IMR-90 (cell line): ENCODE results near the gene C1orf159. TPM values are rescaled to one million over a fixed set of nuclear protein-coding genes. Genes with fewer than 3 reads are reported as not detected.

ENCODE experiments used
- ATAC-seq: fragments of 200-7000 bp; cut with Tn5 transposase; 2 replicates; pipeline ENCODE4 v1.9.1; 2020; ENCODE audit warnings: low read depth, mild to moderate bottlenecking, moderate library complexity
- BruUV-seq: library from RNA; stranded (reverse); fragments of 400-500 nt; replicated peaks from 2 replicates; lab custom pipeline; 2021; lab: Mats Ljungman, UMichigan
- CTCF ChIA-PET: fragments of 300-600 bp; formaldehyde crosslinking; extraction: SDS; loops from one replicate; lab custom pipeline; 2021; ENCODE audit warnings: antibody characterized with exemption; lab: Yijun Ruan, JAX
- POLR2A ChIA-PET: fragments of 300-600 bp; sonication (Branson Sonifier 250); formaldehyde crosslinking; loops from one replicate; lab custom pipeline; 2022; ENCODE audit warnings: antibody characterized with exemption; ENCODE audit not compliant: unreplicated experiment; lab: Charles Lee
- DNase-seq: peaks from one replicate; pipeline ENCODE4 v3.0.0; 2013
- H2AFZ ChIP-seq: replicated peaks from 2 replicates; pipeline ENCODE3; 2013; ENCODE audit warnings: low read length, mild to moderate bottlenecking; ENCODE audit not compliant: poor library complexity
- H2AK5ac ChIP-seq: 2 replicates; pipeline ENCODE4 v1.6.1; 2013; ENCODE audit warnings: low read depth, low read length, inconsistent platforms
- H2AK9ac ChIP-seq: replicated peaks from 2 replicates; pipeline ENCODE3; 2013; ENCODE audit warnings: mild to moderate bottlenecking, low read depth, low read length, moderate library complexity; ENCODE audit not compliant: poor library complexity
- H2BK120ac ChIP-seq: 2 replicates; pipeline ENCODE4 v1.6.1; 2013; ENCODE audit warnings: low read depth, low read length, inconsistent platforms
- H2BK15ac ChIP-seq: 3 replicates; pipeline ENCODE4 v1.6.1; 2013; ENCODE audit warnings: low read depth, low read length, inconsistent platforms
- H2BK20ac ChIP-seq: 2 replicates; pipeline ENCODE4 v1.6.1; 2013; ENCODE audit warnings: low read depth, mild to moderate bottlenecking, inconsistent platforms, low read length, moderate library complexity
- H2BK5ac ChIP-seq: 2 replicates; pipeline ENCODE4 v1.6.1; 2013; ENCODE audit warnings: mild to moderate bottlenecking, low read depth, low read length, inconsistent platforms; ENCODE audit not compliant: poor library complexity, severe bottlenecking
- H3K14ac ChIP-seq: replicated peaks from 2 replicates; pipeline ENCODE4 v1.6.1; 2013; ENCODE audit warnings: low read depth, low read length, inconsistent platforms
- H3K18ac ChIP-seq: 2 replicates; pipeline ENCODE4 v1.6.1; 2013; ENCODE audit warnings: low read depth, low read length, control low read depth
- H3K23ac ChIP-seq: 2 replicates; pipeline ENCODE4 v1.6.1; 2013; ENCODE audit warnings: low read depth, low read length, inconsistent platforms
- H3K27ac ChIP-seq: 2 replicates; pipeline ENCODE4 v1.5.1; 2013; ENCODE audit warnings: mild to moderate bottlenecking, control low read depth, low read length; ENCODE audit not compliant: insufficient read depth
- H3K27me3 ChIP-seq: 2 replicates; pipeline ENCODE4 v1.6.1; 2013; ENCODE audit warnings: low read length; ENCODE audit not compliant: control insufficient read depth, insufficient read depth
- H3K36me3 ChIP-seq: 2 replicates; pipeline ENCODE4 v1.6.1; 2013; ENCODE audit warnings: low read length, mixed read lengths; ENCODE audit not compliant: control insufficient read depth, insufficient read depth
- H3K4ac ChIP-seq: 2 replicates; pipeline ENCODE4 v1.6.1; 2013; ENCODE audit warnings: low read depth, low read length, inconsistent platforms
- H3K4me1 ChIP-seq: 2 replicates; pipeline ENCODE4 v1.6.1; 2013; ENCODE audit warnings: low read length, mixed read lengths; ENCODE audit not compliant: control insufficient read depth, insufficient read depth
- H3K4me2 ChIP-seq: 2 replicates; pipeline ENCODE4 v1.6.1; 2013; ENCODE audit warnings: low read depth, mild to moderate bottlenecking, control low read depth, low read length, moderate library complexity
- H3K4me3 ChIP-seq: 2 replicates; pipeline ENCODE4 v1.5.1; 2013; ENCODE audit warnings: low read depth, mild to moderate bottlenecking, control low read depth, low read length, moderate library complexity; ENCODE audit not compliant: insufficient read depth
- H3K56ac ChIP-seq: 2 replicates; pipeline ENCODE4 v1.6.1; 2013; ENCODE audit warnings: low read length, inconsistent platforms; ENCODE audit not compliant: insufficient read depth; ENCODE audit errors: extremely low read depth
- H3K79me1 ChIP-seq, 2 experiments: 2 replicates each; pipeline ENCODE4 v1.6.1; 2013; ENCODE audit warnings: low read length in 2 of 2, inconsistent platforms in 1 of 2, low read depth in 1 of 2
- H3K9ac ChIP-seq: 2 replicates; pipeline ENCODE4 v1.6.1; 2013; ENCODE audit warnings: low read depth, low read length, control low read depth
- H3K9me1 ChIP-seq: 2 replicates; pipeline ENCODE4 v1.6.1; 2013; ENCODE audit warnings: low read length, inconsistent platforms; ENCODE audit not compliant: insufficient read depth
- H3K9me3 ChIP-seq: 2 replicates; pipeline ENCODE4 v1.6.1; 2013; ENCODE audit warnings: low read length; ENCODE audit not compliant: control insufficient read depth, insufficient read depth
- H4K20me1 ChIP-seq: 2 replicates; pipeline ENCODE4 v1.6.1; 2013; ENCODE audit warnings: low read length, inconsistent platforms; ENCODE audit not compliant: insufficient read depth
- H4K5ac ChIP-seq: 2 replicates; pipeline ENCODE4 v1.6.1; 2013; ENCODE audit warnings: mild to moderate bottlenecking, low read depth, low read length, control low read depth
- H4K8ac ChIP-seq, 2 experiments: 2 replicates each; pipeline ENCODE4 v1.6.1; 2013; ENCODE audit warnings: low read depth in 2 of 2, low read length in 2 of 2, control low read depth in 1 of 2, inconsistent platforms in 1 of 2
- H4K91ac ChIP-seq: 2 replicates; pipeline ENCODE4 v1.6.1; 2013; ENCODE audit warnings: low read depth, low read length, inconsistent platforms; ENCODE audit not compliant: insufficient read depth
- BHLHE40 ChIP-seq: fragments of 150-350 bp; IDR thresholded peaks from 2 replicates; pipeline ENCODE4 v1.6.1; 2016; ENCODE audit warnings: mild to moderate bottlenecking, low read depth, low read length
- CEBPB ChIP-seq: IDR thresholded peaks from 2 replicates; pipeline ENCODE4 v1.6.1; 2012; ENCODE audit warnings: low read depth, low read length, improper control_type of control experiment
- CHD1 ChIP-seq: IDR thresholded peaks from 2 replicates; pipeline ENCODE4 v1.6.1; 2012; ENCODE audit warnings: low read depth, low read length, improper control_type of control experiment
- CTCF ChIP-seq: conservative IDR thresholded peaks from 2 replicates; pipeline ENCODE4 v1.5.1; 2012; ENCODE audit warnings: mild to moderate bottlenecking, low read depth, low read length, improper control_type of control experiment
- ELK1 ChIP-seq: fragments of 150-350 bp; IDR thresholded peaks from 2 replicates; pipeline ENCODE4 v1.6.1; 2016; ENCODE audit warnings: low read depth, mild to moderate bottlenecking, low read length, moderate library complexity, borderline replicate concordance
- FOS ChIP-seq: fragments of 150-350 bp; IDR thresholded peaks from 2 replicates; pipeline ENCODE4 v1.6.1; 2016; ENCODE audit warnings: low read depth, low read length
- MAFK ChIP-seq: IDR thresholded peaks from 2 replicates; pipeline ENCODE4 v1.6.1; 2012; ENCODE audit warnings: low read depth, low read length, improper control_type of control experiment
- MAZ ChIP-seq: IDR thresholded peaks from 2 replicates; pipeline ENCODE4 v1.6.1; 2012; ENCODE audit warnings: low read depth, mild to moderate bottlenecking, low read length, improper control_type of control experiment, moderate library complexity, borderline replicate concordance
- NFE2L2 ChIP-seq: fragments of 150-350 bp; IDR thresholded peaks from 2 replicates; pipeline ENCODE4 v1.6.1; 2016; ENCODE audit warnings: low read depth, mild to moderate bottlenecking, low read length
- POLR2A ChIP-seq: IDR thresholded peaks from 2 replicates; pipeline ENCODE4 v1.6.1; 2012; ENCODE audit warnings: mild to moderate bottlenecking, low read depth, low read length
- RCOR1 ChIP-seq: IDR thresholded peaks from 2 replicates; pipeline ENCODE4 v1.6.1; 2012; ENCODE audit warnings: mild to moderate bottlenecking, low read length, improper control_type of control experiment; ENCODE audit not compliant: insufficient replicate concordance
- RFX5 ChIP-seq: IDR thresholded peaks from 2 replicates; pipeline ENCODE4 v1.8.0; 2012; ENCODE audit warnings: low read depth, mild to moderate bottlenecking, low read length, moderate library complexity
- SMC3 ChIP-seq: fragments of 150-350 bp; IDR thresholded peaks from 2 replicates; pipeline ENCODE4 v1.6.1; 2016; ENCODE audit warnings: low read depth, mild to moderate bottlenecking, antibody characterized with exemption, low read length, moderate library complexity
- USF2 ChIP-seq: fragments of 150-350 bp; IDR thresholded peaks from 2 replicates; pipeline ENCODE4 v1.6.1; 2017; ENCODE audit warnings: mild to moderate bottlenecking, antibody characterized with exemption, low read length, low read depth
- WGBS, 2 experiments: methylation state at CpG; one replicate each; pipeline versions ENCODE4 v1.1.5 to v1.1.7; 2013; ENCODE audit warnings: missing lambda C conversion rate in 2 of 2; ENCODE audit not compliant: insufficient read length in 1 of 2; ENCODE audit errors: extremely low coverage in 2 of 2; 5-methylcytosine and 5-hydroxymethylcytosine counted together
- dilution Hi-C: fragments of 300-500 bp; cut with HindIII; formaldehyde crosslinking; loops from one replicate; pipeline ENCODE4 v1.14.3; 2018; ENCODE audit warnings: low sequenced_read_pairs; ENCODE audit not compliant: unreplicated experiment
- in situ Hi-C: fragments of 300-500 bp; cut with MboI; formaldehyde crosslinking; loops from 3 replicates; pipeline ENCODE4 v1.14.3; 2019; ENCODE audit warnings: low sequenced_read_pairs, inconsistent platforms, mixed read lengths
- intact Hi-C: fragments of 100-400 bp; cut with micrococcal nuclease; formaldehyde crosslinking; loops from 2 replicates; pipeline ENCODE4 v1.10.0; 2022
- polyA plus RNA-seq, 3 experiments: library from polyadenylated mRNA; depleted of rRNA; stranded (reverse); fragments of >200 nt; gene quantifications; 2 replicates each; pipeline ENCODE4 v1.2.3, GENCODE V29; 2012; ENCODE audit warnings: low replicate concordance in 1 of 3
- total RNA-seq: library from RNA; depleted of rRNA; stranded (reverse); fragments of >200 nt; gene quantifications from 2 replicates; pipeline ENCODE4 v1.2.3, GENCODE V29; 2012

Gene C1orf159
- total and polyA plus RNA-seq, 2 of the 4 experiments (the other 2 are of a cell fraction) = 2.9 to 12.6 TPM

- ATAC-seq (no peak), DNase-seq (no peak)
- Histone ChIP-seq H3K9ac (no peak overlapping the region), H2AK5ac (no peak overlapping the region), H3K23ac (no peak overlapping the region), H3K9me1 (0 out of 2 replicates have a peak, but pooled peaks cover 3% of the 10 kb centered on the region), H2BK5ac (no peak overlapping the region), H4K91ac (no peak overlapping the region), H3K4me2 (no peak overlapping the region), H2AFZ (no peak overlapping the region), H3K79me1 (no peaks in the 10 kb centered on the region), H2BK20ac (no peak overlapping the region), H3K9me3 (no peaks in the 10 kb centered on the region), H3K56ac (no peak overlapping the region), H4K5ac (no peak overlapping the region), H3K27me3 (no peaks in the 10 kb centered on the region), H3K36me3 (no peaks in the 10 kb centered on the region), H4K20me1 (no peaks in the 10 kb centered on the region), H3K4me1 (no peaks in the 10 kb centered on the region), H4K8ac (no peak overlapping the region), H3K18ac (no peak overlapping the region), H3K14ac (no peak overlapping the region), H3K27ac (no peak overlapping the region), H2BK120ac (no peak overlapping the region), H2BK15ac (no peak overlapping the region), H3K4ac (no peak overlapping the region), H2AK9ac (peak overlapping the region; percentile 28), H3K4me3 (no peak overlapping the region)
- dilution Hi-C loops (no loop called here), in situ Hi-C loops (no loop called here), intact Hi-C loops (no loop called here)
- 98% methylated on average over 8 of the region's 28 CpGs; no CpG with 5 or more reads in 1 of the 2 experiments for WGBS, 2 experiments
- TF ChIP-seq SMC3 = no peak
- no peak for TF ChIP-seq NFE2L2
- no peak for TF ChIP-seq BHLHE40
- TF ChIP-seq CTCF = no peak
- TF ChIP-seq FOS = no peak
- no peak for TF ChIP-seq ELK1
- no peak for TF ChIP-seq RFX5
- TF ChIP-seq RCOR1 = no peak
- no peak for TF ChIP-seq USF2
- TF ChIP-seq MAFK = no peak
- TF ChIP-seq CEBPB = no peak
- no peak for TF ChIP-seq MAZ
- no peak for TF ChIP-seq CHD1
- TF ChIP-seq POLR2A = no peak
- no TSS peak for BruUV-seq
- POLR2A ChIA-PET = no interaction called here
- CTCF ChIA-PET = no interaction called here
These were observed 23.6 kb downstream of the C1orf159 start for GRCh38 chr1:1092149-1092855.
